Gastrocnemius medialis (tissue), 4 donors: ENCODE data around the gene ZNF320.

Experiments used
- CTCF ChIP-seq, 5 experiments: fragments of 450-650 bp in 3 of 5; fragments of 200-600 bp in 2 of 5; sonication (generic) in 2 of 5; IDR thresholded peaks in 4 of 5; conservative IDR thresholded peaks in 1 of 5; 1 replicate in 4 of 5; 2 replicates in 1 of 5; pipeline ENCODE4 v1.5.1; 2016 to 2019; ENCODE audit warnings: antibody characterized with exemption in 5 of 5, mild to moderate bottlenecking in 3 of 5, moderate library complexity in 3 of 5
- POLR2A ChIP-seq, 2 donors: fragments of 450-650 bp; IDR thresholded peaks; one replicate each; pipeline ENCODE4 v1.6.1; 2017; ENCODE audit warnings: antibody characterized with exemption in 2 of 2, mild to moderate bottlenecking in 2 of 2, moderate library complexity in 2 of 2

- TF ChIP-seq CTCF (IDR thresholded peaks at IDR 0.05 in 4 of 5, conservative IDR thresholded peaks at IDR 0.05 in 1 of 5): no peak
- TF ChIP-seq POLR2A (IDR thresholded peaks at IDR 0.05): no peak
Measured at GRCh38 chr19:52945652-52946321, 48.4 kb upstream of the ZNF320 start.
